VCaP (cell line): Measurements from ENCODE around the gene FEZF1.

Source experiments
- H3K27ac ChIP-seq: fragments of 450-650 bp; 2 replicates; pipeline ENCODE4 v1.5.1; 2017
- CTCF ChIP-seq: fragments of 450-650 bp; conservative IDR thresholded peaks from 2 replicates; pipeline ENCODE4 v1.5.1; 2017; ENCODE audit warnings: mild to moderate bottlenecking, moderate library complexity

FEZF1 gene

GRCh38 chr7:122304319-122304975 is at the start of gene FEZF1:
TSS of gene FEZF1 (minus strand) at chr7:122304750. CDS start at chr7:122304437, 313 bp downstream.
- TF ChIP-seq CTCF: no peak
- no peak within 1 kb of the TSS for H3K27ac ChIP-seq

GRCh38 chr7:122352454-122352853 is 47.9 kb upstream of the FEZF1 start:
- TF ChIP-seq CTCF: no peak
- H3K27ac ChIP-seq: no peak overlapping the region

GRCh38 chr7:122350701-122351100 is 46.2 kb upstream of the FEZF1 start:
- no peak overlapping the region for H3K27ac ChIP-seq
- no peak for TF ChIP-seq CTCF

GRCh38 chr7:122344303-122344620 is 39.7 kb upstream of the FEZF1 start:
- H3K27ac ChIP-seq: no peak overlapping the region
- no peak for TF ChIP-seq CTCF

- TF ChIP-seq CTCF: no peak
- H3K27ac ChIP-seq: no peak overlapping the region
Observed at GRCh38 chr7:122343601-122344302, 39.2 kb upstream of the FEZF1 start.

GRCh38 chr7:122340427-122340826 is 35.9 kb upstream of the FEZF1 start:
- H3K27ac ChIP-seq: no peak overlapping the region
- TF ChIP-seq CTCF: no peak

- H3K27ac ChIP-seq: no peak overlapping the region
- no peak for TF ChIP-seq CTCF
Observed at GRCh38 chr7:122339145-122339904, 34.8 kb upstream of the FEZF1 start.
